IMR-90 (cell line): Measurements from ENCODE around the gene CLRN3. TPM values are rescaled to one million over a fixed set of nuclear protein-coding genes. Genes with fewer than 3 reads are reported as not detected.

Experiments
- ATAC-seq: fragments of 200-7000 bp; cut with Tn5 transposase; 2 replicates; pipeline ENCODE4 v1.9.1; 2020; ENCODE audit warnings: low read depth, mild to moderate bottlenecking, moderate library complexity
- BruUV-seq: library from RNA; stranded (reverse); fragments of 400-500 nt; replicated peaks from 2 replicates; lab custom pipeline; 2021; lab: Mats Ljungman, UMichigan
- CTCF ChIA-PET: fragments of 300-600 bp; formaldehyde crosslinking; extraction: SDS; loops from one replicate; lab custom pipeline; 2021; ENCODE audit warnings: antibody characterized with exemption; lab: Yijun Ruan, JAX
- POLR2A ChIA-PET: fragments of 300-600 bp; sonication (Branson Sonifier 250); formaldehyde crosslinking; loops from one replicate; lab custom pipeline; 2022; ENCODE audit warnings: antibody characterized with exemption; ENCODE audit not compliant: unreplicated experiment; lab: Charles Lee
- DNase-seq: peaks from one replicate; pipeline ENCODE4 v3.0.0; 2013
- H2AFZ ChIP-seq: replicated peaks from 2 replicates; pipeline ENCODE3; 2013; ENCODE audit warnings: low read length, mild to moderate bottlenecking; ENCODE audit not compliant: poor library complexity
- H2AK5ac ChIP-seq: 2 replicates; pipeline ENCODE4 v1.6.1; 2013; ENCODE audit warnings: low read depth, low read length, inconsistent platforms
- H2AK9ac ChIP-seq: replicated peaks from 2 replicates; pipeline ENCODE3; 2013; ENCODE audit warnings: mild to moderate bottlenecking, low read depth, low read length, moderate library complexity; ENCODE audit not compliant: poor library complexity
- H2BK120ac ChIP-seq: 2 replicates; pipeline ENCODE4 v1.6.1; 2013; ENCODE audit warnings: low read depth, low read length, inconsistent platforms
- H2BK15ac ChIP-seq: 3 replicates; pipeline ENCODE4 v1.6.1; 2013; ENCODE audit warnings: low read depth, low read length, inconsistent platforms
- H2BK20ac ChIP-seq: 2 replicates; pipeline ENCODE4 v1.6.1; 2013; ENCODE audit warnings: low read depth, mild to moderate bottlenecking, inconsistent platforms, low read length, moderate library complexity
- H2BK5ac ChIP-seq: 2 replicates; pipeline ENCODE4 v1.6.1; 2013; ENCODE audit warnings: mild to moderate bottlenecking, low read depth, low read length, inconsistent platforms; ENCODE audit not compliant: poor library complexity, severe bottlenecking
- H3K14ac ChIP-seq: replicated peaks from 2 replicates; pipeline ENCODE4 v1.6.1; 2013; ENCODE audit warnings: low read depth, low read length, inconsistent platforms
- H3K18ac ChIP-seq: 2 replicates; pipeline ENCODE4 v1.6.1; 2013; ENCODE audit warnings: low read depth, low read length, control low read depth
- H3K23ac ChIP-seq: 2 replicates; pipeline ENCODE4 v1.6.1; 2013; ENCODE audit warnings: low read depth, low read length, inconsistent platforms
- H3K27ac ChIP-seq: 2 replicates; pipeline ENCODE4 v1.5.1; 2013; ENCODE audit warnings: mild to moderate bottlenecking, control low read depth, low read length; ENCODE audit not compliant: insufficient read depth
- H3K27me3 ChIP-seq: 2 replicates; pipeline ENCODE4 v1.6.1; 2013; ENCODE audit warnings: low read length; ENCODE audit not compliant: control insufficient read depth, insufficient read depth
- H3K36me3 ChIP-seq: 2 replicates; pipeline ENCODE4 v1.6.1; 2013; ENCODE audit warnings: low read length, mixed read lengths; ENCODE audit not compliant: control insufficient read depth, insufficient read depth
- H3K4ac ChIP-seq: 2 replicates; pipeline ENCODE4 v1.6.1; 2013; ENCODE audit warnings: low read depth, low read length, inconsistent platforms
- H3K4me1 ChIP-seq: 2 replicates; pipeline ENCODE4 v1.6.1; 2013; ENCODE audit warnings: low read length, mixed read lengths; ENCODE audit not compliant: control insufficient read depth, insufficient read depth
- H3K4me2 ChIP-seq: 2 replicates; pipeline ENCODE4 v1.6.1; 2013; ENCODE audit warnings: low read depth, mild to moderate bottlenecking, control low read depth, low read length, moderate library complexity
- H3K4me3 ChIP-seq: 2 replicates; pipeline ENCODE4 v1.5.1; 2013; ENCODE audit warnings: low read depth, mild to moderate bottlenecking, control low read depth, low read length, moderate library complexity; ENCODE audit not compliant: insufficient read depth
- H3K56ac ChIP-seq: 2 replicates; pipeline ENCODE4 v1.6.1; 2013; ENCODE audit warnings: low read length, inconsistent platforms; ENCODE audit not compliant: insufficient read depth; ENCODE audit errors: extremely low read depth
- H3K79me1 ChIP-seq, 2 experiments: 2 replicates each; pipeline ENCODE4 v1.6.1; 2013; ENCODE audit warnings: low read length in 2 of 2, inconsistent platforms in 1 of 2, low read depth in 1 of 2
- H3K9ac ChIP-seq: 2 replicates; pipeline ENCODE4 v1.6.1; 2013; ENCODE audit warnings: low read depth, low read length, control low read depth
- H3K9me1 ChIP-seq: 2 replicates; pipeline ENCODE4 v1.6.1; 2013; ENCODE audit warnings: low read length, inconsistent platforms; ENCODE audit not compliant: insufficient read depth
- H3K9me3 ChIP-seq: 2 replicates; pipeline ENCODE4 v1.6.1; 2013; ENCODE audit warnings: low read length; ENCODE audit not compliant: control insufficient read depth, insufficient read depth
- H4K20me1 ChIP-seq: 2 replicates; pipeline ENCODE4 v1.6.1; 2013; ENCODE audit warnings: low read length, inconsistent platforms; ENCODE audit not compliant: insufficient read depth
- H4K5ac ChIP-seq: 2 replicates; pipeline ENCODE4 v1.6.1; 2013; ENCODE audit warnings: mild to moderate bottlenecking, low read depth, low read length, control low read depth
- H4K8ac ChIP-seq, 2 experiments: 2 replicates each; pipeline ENCODE4 v1.6.1; 2013; ENCODE audit warnings: low read depth in 2 of 2, low read length in 2 of 2, control low read depth in 1 of 2, inconsistent platforms in 1 of 2
- H4K91ac ChIP-seq: 2 replicates; pipeline ENCODE4 v1.6.1; 2013; ENCODE audit warnings: low read depth, low read length, inconsistent platforms; ENCODE audit not compliant: insufficient read depth
- CEBPB ChIP-seq: IDR thresholded peaks from 2 replicates; pipeline ENCODE4 v1.6.1; 2012; ENCODE audit warnings: low read depth, low read length, improper control_type of control experiment
- CHD1 ChIP-seq: IDR thresholded peaks from 2 replicates; pipeline ENCODE4 v1.6.1; 2012; ENCODE audit warnings: low read depth, low read length, improper control_type of control experiment
- FOS ChIP-seq: fragments of 150-350 bp; IDR thresholded peaks from 2 replicates; pipeline ENCODE4 v1.6.1; 2016; ENCODE audit warnings: low read depth, low read length
- MAFK ChIP-seq: IDR thresholded peaks from 2 replicates; pipeline ENCODE4 v1.6.1; 2012; ENCODE audit warnings: low read depth, low read length, improper control_type of control experiment
- MAZ ChIP-seq: IDR thresholded peaks from 2 replicates; pipeline ENCODE4 v1.6.1; 2012; ENCODE audit warnings: low read depth, mild to moderate bottlenecking, low read length, improper control_type of control experiment, moderate library complexity, borderline replicate concordance
- MXI1 ChIP-seq: IDR thresholded peaks from 2 replicates; pipeline ENCODE4 v1.6.1; 2012; ENCODE audit warnings: low read depth, mild to moderate bottlenecking, low read length, moderate library complexity, borderline replicate concordance
- NFE2L2 ChIP-seq: fragments of 150-350 bp; IDR thresholded peaks from 2 replicates; pipeline ENCODE4 v1.6.1; 2016; ENCODE audit warnings: low read depth, mild to moderate bottlenecking, low read length
- POLR2A ChIP-seq: IDR thresholded peaks from 2 replicates; pipeline ENCODE4 v1.6.1; 2012; ENCODE audit warnings: mild to moderate bottlenecking, low read depth, low read length
- RCOR1 ChIP-seq: IDR thresholded peaks from 2 replicates; pipeline ENCODE4 v1.6.1; 2012; ENCODE audit warnings: mild to moderate bottlenecking, low read length, improper control_type of control experiment; ENCODE audit not compliant: insufficient replicate concordance
- RFX5 ChIP-seq: IDR thresholded peaks from 2 replicates; pipeline ENCODE4 v1.8.0; 2012; ENCODE audit warnings: low read depth, mild to moderate bottlenecking, low read length, moderate library complexity
- SMC3 ChIP-seq: fragments of 150-350 bp; IDR thresholded peaks from 2 replicates; pipeline ENCODE4 v1.6.1; 2016; ENCODE audit warnings: low read depth, mild to moderate bottlenecking, antibody characterized with exemption, low read length, moderate library complexity
- WGBS, 2 experiments: methylation state at CpG; one replicate each; pipeline versions ENCODE4 v1.1.5 to v1.1.7; 2013; ENCODE audit warnings: missing lambda C conversion rate in 2 of 2; ENCODE audit not compliant: insufficient read length in 1 of 2; ENCODE audit errors: extremely low coverage in 2 of 2; 5-methylcytosine and 5-hydroxymethylcytosine counted together
- dilution Hi-C: fragments of 300-500 bp; cut with HindIII; formaldehyde crosslinking; loops from one replicate; pipeline ENCODE4 v1.14.3; 2018; ENCODE audit warnings: low sequenced_read_pairs; ENCODE audit not compliant: unreplicated experiment
- in situ Hi-C: fragments of 300-500 bp; cut with MboI; formaldehyde crosslinking; loops from 3 replicates; pipeline ENCODE4 v1.14.3; 2019; ENCODE audit warnings: low sequenced_read_pairs, inconsistent platforms, mixed read lengths
- intact Hi-C: fragments of 100-400 bp; cut with micrococcal nuclease; formaldehyde crosslinking; loops from 2 replicates; pipeline ENCODE4 v1.10.0; 2022
- polyA plus RNA-seq, 3 experiments: library from polyadenylated mRNA; depleted of rRNA; stranded (reverse); fragments of >200 nt; gene quantifications; 2 replicates each; pipeline ENCODE4 v1.2.3, GENCODE V29; 2012; ENCODE audit warnings: low replicate concordance in 1 of 3
- total RNA-seq: library from RNA; depleted of rRNA; stranded (reverse); fragments of >200 nt; gene quantifications from 2 replicates; pipeline ENCODE4 v1.2.3, GENCODE V29; 2012
- TF ChIP-seq, protein P1 (sequence below): fragments of 150-350 bp; IDR thresholded peaks from 2 replicates; pipeline ENCODE4 v1.6.1; 2017; ENCODE audit warnings: mild to moderate bottlenecking, antibody characterized with exemption, low read length, low read depth
- TF ChIP-seq, protein P2 (sequence below): fragments of 150-350 bp; IDR thresholded peaks from 2 replicates; pipeline ENCODE4 v1.6.1; 2016; ENCODE audit warnings: low read depth, mild to moderate bottlenecking, low read length, moderate library complexity, borderline replicate concordance
- TF ChIP-seq, protein P3 (sequence below): conservative IDR thresholded peaks from 2 replicates; pipeline ENCODE4 v1.5.1; 2012; ENCODE audit warnings: mild to moderate bottlenecking, low read depth, low read length, improper control_type of control experiment

The CLRN3 gene
- total and polyA plus RNA-seq, 2 of the 4 experiments (the other 2 are of a cell fraction), result not detected

GRCh38 chr10:127937915-127938463, 45.2 kb upstream of the CLRN3 start:
- Histone ChIP-seq H4K8ac (no peak overlapping the region), H2BK20ac (no peak overlapping the region), H3K36me3 (no peaks in the 10 kb centered on the region), H2BK15ac (no peak overlapping the region), H2AK5ac (no peak overlapping the region), H3K9me1 (no peaks in the 10 kb centered on the region), H3K9ac (no peak overlapping the region), H2AK9ac (no peak overlapping the region), H3K79me1 (no peaks in the 10 kb centered on the region), H2AFZ (no peak overlapping the region), H3K4me1 (no peaks in the 10 kb centered on the region), H3K4me2 (no peak overlapping the region), H3K27me3 (no peaks in the 10 kb centered on the region), H3K4ac (no peak overlapping the region), H3K56ac (no peak overlapping the region), H2BK5ac (no peak overlapping the region), H3K4me3 (no peak overlapping the region), H4K91ac (no peak overlapping the region), H3K23ac (no peak overlapping the region), H3K14ac (no peak overlapping the region), H4K20me1 (no peaks in the 10 kb centered on the region), H4K5ac (no peak overlapping the region), H2BK120ac (no peak overlapping the region), H3K9me3 (no peaks in the 10 kb centered on the region), H3K27ac (no peak overlapping the region), H3K18ac (no peak overlapping the region)
- POLR2A ChIA-PET, result no interaction called here
- WGBS, 2 experiments, result 0% methylated on average over 2 of the region's 5 CpGs; no CpG with 5 or more reads in 1 of the 2 experiments
- dilution Hi-C loops (no loop called here), intact Hi-C loops (no loop called here), in situ Hi-C loops (no loop called here)
- DNase-seq (no peak), ATAC-seq (no peak)
- CTCF ChIA-PET, result no interaction called here
- TF ChIP-seq, protein P1, sequence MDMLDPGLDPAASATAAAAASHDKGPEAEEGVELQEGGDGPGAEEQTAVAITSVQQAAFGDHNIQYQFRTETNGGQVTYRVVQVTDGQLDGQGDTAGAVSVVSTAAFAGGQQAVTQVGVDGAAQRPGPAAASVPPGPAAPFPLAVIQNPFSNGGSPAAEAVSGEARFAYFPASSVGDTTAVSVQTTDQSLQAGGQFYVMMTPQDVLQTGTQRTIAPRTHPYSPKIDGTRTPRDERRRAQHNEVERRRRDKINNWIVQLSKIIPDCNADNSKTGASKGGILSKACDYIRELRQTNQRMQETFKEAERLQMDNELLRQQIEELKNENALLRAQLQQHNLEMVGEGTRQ, result no peak
- no peak for TF ChIP-seq POLR2A
- no peak for TF ChIP-seq SMC3
- TF ChIP-seq FOS, result no peak
- TF ChIP-seq RFX5, result no peak
- no peak for TF ChIP-seq CHD1
- no peak for TF ChIP-seq RCOR1
- no peak for TF ChIP-seq MAFK
- TF ChIP-seq MXI1, result no peak
- TF ChIP-seq, protein P2, sequence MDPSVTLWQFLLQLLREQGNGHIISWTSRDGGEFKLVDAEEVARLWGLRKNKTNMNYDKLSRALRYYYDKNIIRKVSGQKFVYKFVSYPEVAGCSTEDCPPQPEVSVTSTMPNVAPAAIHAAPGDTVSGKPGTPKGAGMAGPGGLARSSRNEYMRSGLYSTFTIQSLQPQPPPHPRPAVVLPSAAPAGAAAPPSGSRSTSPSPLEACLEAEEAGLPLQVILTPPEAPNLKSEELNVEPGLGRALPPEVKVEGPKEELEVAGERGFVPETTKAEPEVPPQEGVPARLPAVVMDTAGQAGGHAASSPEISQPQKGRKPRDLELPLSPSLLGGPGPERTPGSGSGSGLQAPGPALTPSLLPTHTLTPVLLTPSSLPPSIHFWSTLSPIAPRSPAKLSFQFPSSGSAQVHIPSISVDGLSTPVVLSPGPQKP, result no peak
- TF ChIP-seq, protein P3, sequence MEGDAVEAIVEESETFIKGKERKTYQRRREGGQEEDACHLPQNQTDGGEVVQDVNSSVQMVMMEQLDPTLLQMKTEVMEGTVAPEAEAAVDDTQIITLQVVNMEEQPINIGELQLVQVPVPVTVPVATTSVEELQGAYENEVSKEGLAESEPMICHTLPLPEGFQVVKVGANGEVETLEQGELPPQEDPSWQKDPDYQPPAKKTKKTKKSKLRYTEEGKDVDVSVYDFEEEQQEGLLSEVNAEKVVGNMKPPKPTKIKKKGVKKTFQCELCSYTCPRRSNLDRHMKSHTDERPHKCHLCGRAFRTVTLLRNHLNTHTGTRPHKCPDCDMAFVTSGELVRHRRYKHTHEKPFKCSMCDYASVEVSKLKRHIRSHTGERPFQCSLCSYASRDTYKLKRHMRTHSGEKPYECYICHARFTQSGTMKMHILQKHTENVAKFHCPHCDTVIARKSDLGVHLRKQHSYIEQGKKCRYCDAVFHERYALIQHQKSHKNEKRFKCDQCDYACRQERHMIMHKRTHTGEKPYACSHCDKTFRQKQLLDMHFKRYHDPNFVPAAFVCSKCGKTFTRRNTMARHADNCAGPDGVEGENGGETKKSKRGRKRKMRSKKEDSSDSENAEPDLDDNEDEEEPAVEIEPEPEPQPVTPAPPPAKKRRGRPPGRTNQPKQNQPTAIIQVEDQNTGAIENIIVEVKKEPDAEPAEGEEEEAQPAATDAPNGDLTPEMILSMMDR, result no peak
- no peak for TF ChIP-seq CEBPB
- no peak for TF ChIP-seq MAZ
- no peak for TF ChIP-seq NFE2L2
- no TSS peak for BruUV-seq
